ENCODE results near the gene ZNF740.
A peak's percentile ranks its signal among the peaks of the same experiment; 100 is the strongest.
"Not testable (repeated sequence)": the region's sequence is repeated elsewhere in the genome, so short reads cannot be mapped to it uniquely, and the experiment has no call there.

Gene ZNF740

GRCh38 chr12:53173085-53173715, 7.3 kb upstream of the ZNF740 start:
- no peak for DNase-seq (ENCODE audit: low read depth in 2 of 2, low spot score in 1 of 2)

GRCh38 chr12:53174881-53175491, 5.5 kb upstream of the ZNF740 start:
- DNase-seq (ENCODE audit: low read depth in 2 of 2, low spot score in 1 of 2), result no peak

- no peak for DNase-seq (ENCODE audit: low read depth in 2 of 2, low spot score in 1 of 2)
Observed at GRCh38 chr12:53176750-53177149, 3.8 kb upstream of the ZNF740 start.

GRCh38 chr12:53177447-53177846, 3.1 kb upstream of the ZNF740 start:
- not testable (repeated sequence) for DNase-seq (ENCODE audit: low read depth in 2 of 2, low spot score in 1 of 2)

GRCh38 chr12:53178803-53179202, 1.7 kb upstream of the ZNF740 start:
- DNase-seq (ENCODE audit: low read depth in 2 of 2, low spot score in 1 of 2), result not testable (repeated sequence)

- no peak for DNase-seq (ENCODE audit: low read depth in 2 of 2, low spot score in 1 of 2)
Observed at GRCh38 chr12:53179687-53180219, 769 bp upstream of the ZNF740 start.

GRCh38 chr12:53180931-53181645, 566 bp downstream of the ZNF740 start:
- peak; percentile 33 to 61 for DNase-seq (ENCODE audit: low read depth in 2 of 2, low spot score in 1 of 2)

GRCh38 chr12:53181935-53182334, 1.4 kb downstream of the ZNF740 start:
- no peak for DNase-seq (ENCODE audit: low read depth in 2 of 2, low spot score in 1 of 2)

- DNase-seq (ENCODE audit: low read depth in 2 of 2, low spot score in 1 of 2), result no peak
Observed at GRCh38 chr12:53182903-53183302, 2.4 kb downstream of the ZNF740 start.

GRCh38 chr12:53184828-53185227, 4.3 kb downstream of the ZNF740 start:
- no peak for DNase-seq (ENCODE audit: low read depth in 2 of 2, low spot score in 1 of 2)

- DNase-seq (ENCODE audit: low read depth in 2 of 2, low spot score in 1 of 2), result no peak
Observed at GRCh38 chr12:53185582-53186153, 5.1 kb downstream of the ZNF740 start.

GRCh38 chr12:53186745-53187144, 6.2 kb downstream of the ZNF740 start:
- no peak for DNase-seq (ENCODE audit: low read depth in 2 of 2, low spot score in 1 of 2)

GRCh38 chr12:53187145-53187899, 6.8 kb downstream of the ZNF740 start:
- no peak for DNase-seq (ENCODE audit: low read depth in 2 of 2, low spot score in 1 of 2)

- DNase-seq (ENCODE audit: low read depth in 2 of 2, low spot score in 1 of 2), result no peak
Observed at GRCh38 chr12:53190108-53190729, 9.7 kb downstream of the ZNF740 start.

- no peak for DNase-seq (ENCODE audit: low read depth in 2 of 2, low spot score in 1 of 2)
Observed at GRCh38 chr12:53191096-53191884, 10.8 kb downstream of the ZNF740 start.

GRCh38 chr12:53191885-53192530, 11.5 kb downstream of the ZNF740 start:
- DNase-seq (ENCODE audit: low read depth in 2 of 2, low spot score in 1 of 2), result no peak

GRCh38 chr12:53192531-53193021, 12.1 kb downstream of the ZNF740 start:
- no peak for DNase-seq (ENCODE audit: low read depth in 2 of 2, low spot score in 1 of 2)

GRCh38 chr12:53193040-53193439, 12.5 kb downstream of the ZNF740 start:
- no peak for DNase-seq (ENCODE audit: low read depth in 2 of 2, low spot score in 1 of 2)
